GM18861 (cell line): ENCODE data around the gene TSSC4.
A peak's percentile ranks its signal among the peaks of the same experiment; 100 is the strongest.
"Not testable (repeated sequence)": the region's sequence is repeated elsewhere in the genome, so short reads cannot be mapped to it uniquely, and the experiment has no call there.

Experiments used
- ATAC-seq: cut with Tn5 transposase; IDR thresholded peaks from one replicate; pipeline ENCODE4 v1.9.1; 2021; ENCODE audit not compliant: unreplicated experiment

TSSC4 gene

DNA sequence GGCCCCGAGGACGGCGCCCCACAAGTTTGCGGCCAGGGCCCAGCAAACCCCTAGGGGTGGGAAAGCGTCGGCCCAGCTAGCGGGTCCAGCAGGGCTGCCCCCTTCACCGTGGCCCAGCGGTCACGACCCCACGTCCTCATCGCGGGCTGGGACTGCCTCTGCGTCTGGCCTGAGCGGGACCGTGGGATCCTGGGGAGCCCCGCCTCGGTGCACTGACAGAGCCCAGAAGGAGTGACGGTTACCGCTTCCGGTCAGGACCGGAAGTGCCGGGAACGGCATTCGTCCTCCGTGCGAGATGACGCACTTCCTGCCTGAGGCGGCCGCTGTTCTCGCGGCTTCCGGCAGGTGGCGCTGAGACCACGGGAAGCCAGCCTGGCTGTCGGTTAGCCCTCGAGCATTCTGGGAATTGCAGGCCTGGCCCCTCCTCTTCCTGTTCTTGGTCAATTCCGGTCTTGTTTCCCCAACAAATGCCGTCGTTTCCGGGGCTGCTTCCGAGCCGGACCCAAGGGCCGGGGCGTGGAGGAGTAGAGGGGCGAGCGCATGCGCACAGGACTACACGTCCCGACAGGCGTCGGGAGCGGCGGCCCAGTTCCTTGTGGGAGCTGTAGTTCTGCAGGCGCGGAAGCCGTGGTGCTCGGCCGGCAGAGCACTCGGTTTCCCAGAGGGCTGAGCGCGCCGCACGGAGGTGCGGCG is at the start of gene TSSC4:
Gene TSSC4 (plus strand): TSS at position 682 of the 693 bp plus-strand sequence. CDS start 1,884 bp downstream, outside the sequence.
- peak; percentile 70 for ATAC-seq

DNA sequence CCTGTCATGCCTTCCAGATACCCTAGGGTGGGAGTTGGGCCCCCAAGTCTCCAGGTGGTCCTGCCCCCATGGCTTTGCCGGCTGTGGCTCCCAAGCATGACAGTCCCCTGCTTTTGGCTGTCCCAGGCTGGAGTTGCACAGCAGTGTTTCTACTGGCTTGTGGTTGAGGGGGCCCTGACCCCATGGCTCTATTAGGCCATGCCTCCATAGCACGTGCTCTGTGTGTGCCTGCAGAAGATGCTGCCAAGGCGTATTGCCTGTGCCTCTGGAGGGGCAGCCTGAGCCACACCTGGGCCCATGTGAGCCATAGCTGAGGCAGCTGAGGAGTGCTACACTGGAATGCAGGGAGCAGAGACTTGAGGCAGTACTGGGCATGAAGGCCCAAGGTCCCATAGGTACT is 48.8 kb upstream of the TSSC4 start:
- ATAC-seq, result no peak

DNA sequence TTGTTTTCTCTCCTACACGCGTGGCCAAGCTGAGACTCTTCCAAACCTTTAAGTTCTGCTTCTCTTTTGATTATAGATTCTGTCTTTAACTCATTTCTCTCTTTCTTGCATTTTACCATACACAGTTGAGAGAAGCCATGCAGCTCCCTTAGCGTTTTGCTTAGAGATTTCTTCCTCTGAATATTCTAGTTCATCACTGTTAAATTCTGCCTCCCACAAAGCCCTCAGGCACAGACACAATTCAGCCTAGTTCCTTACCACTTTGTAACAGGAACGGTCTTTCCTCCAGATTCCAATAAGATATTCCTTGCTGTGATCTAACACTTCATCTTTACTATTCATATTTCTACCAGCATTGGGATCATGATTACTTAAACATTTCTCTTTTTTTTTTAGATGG is 48.1 kb upstream of the TSSC4 start:
- no peak for ATAC-seq

DNA sequence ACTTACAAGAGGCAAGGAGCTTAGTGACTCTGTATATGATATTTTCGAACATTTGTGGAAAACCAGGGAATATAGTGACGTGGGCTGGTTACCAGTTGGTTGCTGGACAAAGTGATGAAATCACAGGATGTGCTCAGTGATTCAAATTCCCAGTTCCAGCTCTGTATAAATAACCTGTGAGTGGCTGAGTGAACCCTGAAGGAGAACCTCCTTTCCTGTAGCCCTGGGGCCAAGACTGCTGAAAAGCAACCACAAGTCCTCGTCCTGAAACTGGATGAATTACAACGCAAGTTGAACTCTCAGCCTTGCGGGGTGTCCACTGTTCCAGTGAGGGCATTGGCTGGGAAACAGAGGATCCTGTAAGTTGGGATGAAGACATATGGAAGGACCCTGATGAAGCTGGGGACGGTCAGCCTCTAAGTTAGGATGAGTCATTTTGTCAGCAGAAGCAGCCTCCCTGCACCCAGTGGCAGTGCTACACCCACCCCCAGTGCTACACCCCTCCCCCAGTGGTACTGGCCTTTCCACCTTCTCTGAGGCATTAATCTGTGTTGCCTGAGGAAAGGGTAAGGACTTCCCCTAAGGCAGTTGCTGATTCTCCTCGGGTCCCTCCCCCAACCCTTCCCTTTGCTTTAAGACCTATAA is 45.4 kb upstream of the TSSC4 start:
- ATAC-seq, result no peak

DNA sequence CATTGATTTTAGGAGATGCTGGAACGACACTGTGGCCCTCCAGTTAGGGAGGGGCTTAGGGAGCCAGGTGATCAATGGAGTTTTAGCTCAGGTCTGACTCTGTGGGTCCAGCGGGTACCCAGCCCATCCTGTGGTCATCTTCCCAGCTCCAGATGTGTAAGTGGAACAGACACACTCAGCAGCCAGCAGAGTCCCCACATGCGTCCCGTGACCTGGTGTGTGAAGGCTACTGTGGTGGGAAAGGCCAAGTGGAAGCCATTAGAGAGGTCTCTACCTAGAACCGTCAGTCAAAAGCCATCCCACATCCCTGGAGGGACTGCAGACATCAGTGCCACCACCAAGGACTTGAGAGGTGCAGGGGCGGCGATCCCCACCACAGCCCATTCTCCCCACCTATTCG is 43.3 kb upstream of the TSSC4 start:
- no peak for ATAC-seq

DNA sequence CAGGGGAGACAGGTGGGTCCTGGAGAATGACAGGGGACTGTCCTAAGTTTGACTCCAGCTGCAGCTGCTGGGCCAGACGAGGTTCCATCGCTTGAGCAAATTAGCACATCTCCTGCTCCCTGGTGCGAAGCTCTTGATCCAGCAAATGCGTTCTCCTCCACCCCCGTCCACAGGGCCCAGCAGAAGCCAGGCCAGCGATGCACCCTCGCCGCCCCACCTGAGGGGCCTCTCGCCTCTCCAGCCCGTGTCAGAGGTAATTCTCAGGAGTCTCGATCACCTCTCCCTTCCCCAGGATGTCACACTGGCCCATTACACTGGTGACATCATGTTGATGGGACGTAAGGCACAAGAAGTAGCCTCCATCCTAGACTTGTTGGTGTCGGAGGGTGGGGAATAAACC is 42.9 kb upstream of the TSSC4 start:
- ATAC-seq, result not testable (repeated sequence)

DNA sequence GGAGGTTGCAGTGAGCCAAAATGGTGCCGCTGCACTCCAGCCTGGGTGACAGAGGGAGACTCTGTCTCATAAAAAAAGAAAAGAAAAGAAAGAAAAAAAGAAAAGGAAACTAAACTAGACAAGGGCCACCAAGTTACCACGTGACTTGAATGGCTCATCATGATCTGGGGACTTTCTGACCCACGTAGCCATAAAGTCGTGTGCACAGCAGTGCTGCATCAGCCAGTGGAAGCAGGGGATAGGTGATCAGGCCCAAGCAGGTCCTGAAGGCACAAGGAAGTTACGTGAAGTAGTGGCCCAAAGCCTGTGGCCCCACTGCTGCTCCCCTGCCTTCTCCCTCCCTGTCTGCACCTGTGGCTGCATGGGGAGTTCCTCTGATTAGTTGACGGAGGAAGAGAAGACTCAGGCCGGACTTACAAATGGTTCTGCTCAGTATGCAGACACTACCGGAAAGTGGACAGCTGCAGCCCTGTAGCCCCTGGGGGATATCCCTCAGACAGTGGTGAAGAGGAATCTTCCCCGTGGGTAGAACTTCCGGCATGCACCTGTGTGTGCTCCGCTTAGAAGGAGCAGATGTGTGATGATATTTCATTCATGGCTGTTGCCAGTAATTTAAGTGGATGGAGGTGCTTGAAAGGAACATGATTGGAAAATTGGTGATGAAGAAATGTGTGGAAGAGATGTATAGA is 41.7 kb upstream of the TSSC4 start:
- no peak for ATAC-seq

DNA sequence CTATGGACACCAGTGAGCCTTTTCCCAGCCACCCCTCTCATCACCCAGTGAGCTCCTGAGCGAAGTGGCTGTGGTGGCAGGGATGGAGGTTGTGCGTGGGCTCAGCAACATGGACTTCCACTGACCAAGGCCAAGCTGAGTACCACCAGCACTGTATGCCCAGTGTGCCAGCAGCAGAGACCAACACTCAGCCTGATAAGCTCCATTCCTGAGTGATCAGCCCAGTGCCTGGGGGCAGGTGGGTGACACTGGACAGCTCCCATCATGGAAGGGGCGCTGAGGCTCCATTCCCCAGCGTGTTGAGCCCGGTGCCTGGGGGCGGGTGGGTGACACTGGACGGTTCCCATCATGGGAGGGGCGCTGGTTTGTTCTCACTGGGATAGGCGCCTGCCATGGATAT is 41.0 kb upstream of the TSSC4 start:
- no peak for ATAC-seq

DNA sequence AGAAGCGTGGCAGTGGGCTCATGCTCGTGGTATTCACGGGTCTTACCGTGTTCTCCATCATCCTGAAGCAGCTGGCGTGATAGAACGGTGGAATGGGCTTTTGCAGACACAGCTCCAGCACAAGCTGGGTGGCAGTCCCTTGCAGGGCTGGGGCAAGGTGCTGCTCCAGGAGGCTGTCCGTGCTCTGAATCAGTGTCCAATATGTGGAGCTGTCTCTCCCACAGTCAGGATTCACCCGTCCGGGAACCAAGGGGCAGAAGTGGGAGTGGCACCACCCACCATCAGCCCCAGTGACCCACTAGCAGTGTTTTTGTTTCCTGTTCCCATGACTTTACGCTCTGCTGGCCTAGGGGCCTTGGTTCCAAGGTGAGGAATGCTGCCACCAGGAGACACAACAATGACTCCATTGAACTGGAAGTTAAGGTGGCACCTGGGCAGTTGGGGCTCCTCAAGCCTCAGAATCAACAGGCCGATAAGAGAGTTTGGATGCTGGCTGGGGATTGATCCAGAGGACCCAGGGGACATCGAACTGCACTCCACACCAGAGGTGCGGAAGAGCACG is 40.4 kb upstream of the TSSC4 start:
- no peak for ATAC-seq

DNA sequence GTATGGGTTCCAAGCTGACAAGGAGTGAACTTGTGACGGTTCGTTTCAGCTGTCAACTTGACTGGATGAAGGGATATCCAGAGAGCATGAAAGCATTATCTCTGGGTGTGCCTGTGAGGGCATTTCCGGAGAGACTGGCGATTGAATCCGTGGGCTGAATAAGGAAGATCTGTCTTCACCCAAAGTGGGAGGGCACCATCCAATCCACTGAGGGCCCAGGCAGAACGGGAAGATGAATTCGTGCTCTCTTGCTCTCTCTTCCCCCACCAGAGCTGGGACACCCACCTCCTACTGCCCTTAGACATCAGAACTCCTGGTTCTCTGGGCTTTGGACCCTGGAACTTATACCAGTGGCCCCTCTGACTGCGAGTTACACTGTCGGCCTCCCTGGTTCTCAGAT is 39.0 kb upstream of the TSSC4 start:
- ATAC-seq, result no peak

DNA sequence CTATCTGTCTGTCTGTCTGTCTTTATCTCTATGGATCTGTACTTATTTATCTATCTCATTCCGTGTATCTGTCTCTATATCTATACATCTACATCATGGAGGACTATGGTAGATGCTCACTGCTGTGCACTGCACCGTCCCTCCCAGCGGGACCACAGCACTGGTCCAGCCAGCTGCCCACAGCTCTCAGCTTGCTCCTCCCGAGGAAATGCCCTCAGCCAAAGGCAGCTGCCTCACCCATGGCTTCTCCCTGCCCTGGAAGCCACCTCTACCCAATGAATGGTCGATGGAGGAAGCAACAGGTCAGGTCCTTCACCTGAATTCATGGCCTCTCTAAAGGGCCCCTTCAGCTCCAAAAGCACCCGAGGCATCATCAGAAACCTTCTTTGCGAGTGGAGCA is 38.1 kb upstream of the TSSC4 start:
- ATAC-seq, result no peak

DNA sequence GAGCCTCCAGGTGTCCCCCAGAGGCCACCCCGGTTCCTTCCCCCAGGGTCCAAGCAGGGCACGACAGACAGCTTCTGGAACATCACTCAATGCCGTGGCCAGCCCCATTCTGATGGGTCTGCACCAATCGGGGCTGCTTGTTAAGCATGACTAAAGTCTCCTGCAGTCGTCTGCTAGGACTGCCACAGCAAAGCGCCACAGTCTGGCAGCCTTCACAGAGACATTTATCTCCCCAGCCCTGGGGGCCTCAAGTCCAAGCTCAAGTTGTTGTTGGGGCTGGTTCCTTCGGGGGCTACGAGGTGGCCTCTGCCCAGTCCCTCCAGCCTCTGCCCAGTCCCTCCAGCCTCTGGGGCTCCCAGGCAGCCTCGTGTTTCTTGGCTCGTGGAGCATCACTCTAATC is 37.4 kb upstream of the TSSC4 start:
- ATAC-seq, result no peak

DNA sequence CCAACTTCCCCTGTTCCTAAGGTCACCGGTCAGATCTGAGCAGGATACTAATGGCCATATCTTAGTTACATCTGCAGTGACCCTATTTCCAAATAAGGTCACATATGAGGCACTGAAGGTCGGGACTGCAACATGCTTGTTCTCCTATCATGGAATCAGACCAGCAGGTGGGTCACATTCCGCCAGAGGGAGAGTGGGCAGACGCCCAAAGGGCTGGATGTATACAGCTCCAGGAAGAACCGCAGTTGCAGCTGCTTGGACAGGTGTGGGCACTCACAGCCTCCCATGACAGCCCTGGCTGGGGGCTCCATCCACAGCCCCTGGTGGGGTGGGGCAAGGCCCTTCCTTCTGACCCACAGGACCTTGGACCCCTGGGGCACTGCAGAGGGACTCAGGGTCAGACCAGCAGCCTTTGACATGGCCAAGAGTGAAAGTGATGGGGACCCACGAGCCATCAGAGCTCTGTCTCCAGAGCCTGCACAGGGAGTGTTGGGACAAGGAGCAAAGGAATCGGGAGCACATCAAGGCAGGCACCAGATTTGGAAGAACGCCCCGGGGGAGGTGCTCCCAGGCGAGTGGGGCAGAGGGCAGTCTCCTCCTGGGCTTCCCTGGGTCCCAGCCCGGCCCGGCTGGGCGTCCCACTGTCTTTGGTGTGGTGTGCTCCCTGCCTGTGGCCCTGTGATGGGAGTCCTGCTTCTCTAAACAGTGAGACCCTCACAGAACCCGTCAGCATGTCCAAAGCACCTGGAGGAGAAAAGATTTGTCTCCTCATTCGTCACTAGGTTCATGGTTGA is 36.8 kb upstream of the TSSC4 start:
- no peak for ATAC-seq

DNA sequence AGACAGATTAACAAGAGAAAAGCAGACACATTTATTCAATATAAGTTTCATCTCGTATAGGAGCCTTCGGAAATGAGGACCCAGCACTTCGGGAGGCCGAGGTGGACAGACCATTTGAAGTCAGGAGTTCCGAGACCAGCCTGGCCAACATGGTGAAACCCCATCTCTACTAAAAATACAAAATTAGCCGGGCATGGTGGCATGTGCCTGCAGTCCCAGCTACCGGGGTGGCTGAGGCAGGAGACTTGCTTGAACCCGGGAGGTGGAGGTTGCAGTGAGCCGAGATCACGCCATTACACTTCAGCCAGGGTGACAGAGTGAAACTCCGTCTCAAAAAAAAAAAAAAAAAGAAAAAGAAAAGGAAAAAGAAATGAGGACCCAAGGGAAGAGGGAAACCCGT is 36.2 kb upstream of the TSSC4 start:
- ATAC-seq, result not testable (repeated sequence)

DNA sequence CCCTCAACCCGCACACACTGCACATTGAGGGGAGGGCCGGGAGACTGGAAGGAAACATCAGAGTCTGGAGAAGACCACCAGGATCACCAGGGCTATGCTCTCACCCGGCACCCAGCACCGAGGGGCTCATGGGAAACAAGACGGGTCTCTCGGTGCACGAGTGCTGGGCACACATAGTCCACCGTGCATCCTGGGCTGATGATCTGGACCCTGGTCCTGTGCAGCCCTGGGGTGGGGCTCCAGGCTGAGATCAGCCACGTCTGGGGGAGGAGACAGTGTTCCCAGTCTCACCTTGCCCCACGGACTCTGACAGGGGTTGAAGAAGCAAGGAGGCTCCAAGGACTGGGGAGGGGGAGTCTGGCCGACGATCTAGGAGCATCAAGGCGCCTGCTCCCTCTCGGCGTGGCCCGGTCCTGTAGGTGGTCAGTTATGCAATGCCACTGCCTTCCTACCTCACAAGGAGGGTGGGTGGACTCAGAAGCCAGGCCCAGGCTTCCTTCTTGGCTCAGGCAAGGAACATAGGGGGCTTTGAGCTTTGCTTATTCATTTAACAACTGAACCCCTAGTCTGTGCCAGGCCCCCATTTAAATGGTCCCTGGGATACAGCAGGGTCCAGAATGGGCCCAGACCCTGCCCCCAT is 34.9 kb upstream of the TSSC4 start:
- ATAC-seq, result no peak

DNA sequence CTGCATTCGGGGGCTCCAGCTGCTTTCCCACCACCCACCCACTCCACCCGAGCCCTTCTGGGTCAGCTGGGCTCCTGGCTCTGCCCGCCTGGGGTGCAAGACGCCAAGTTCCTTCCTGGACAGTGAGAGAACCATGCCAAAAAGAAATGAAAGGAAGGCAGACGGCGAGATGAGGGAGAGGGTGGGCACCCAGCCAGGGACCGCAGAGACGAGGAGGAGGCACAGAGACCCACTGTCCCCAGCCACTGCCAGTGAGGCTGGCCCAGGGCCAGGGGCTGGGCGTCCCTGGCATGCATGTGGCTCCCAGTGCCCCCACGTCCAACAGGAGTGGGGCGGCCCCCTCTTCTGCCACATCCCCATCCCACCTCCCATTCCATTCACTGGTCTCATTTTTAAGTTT is 34.3 kb upstream of the TSSC4 start:
- no peak for ATAC-seq

DNA sequence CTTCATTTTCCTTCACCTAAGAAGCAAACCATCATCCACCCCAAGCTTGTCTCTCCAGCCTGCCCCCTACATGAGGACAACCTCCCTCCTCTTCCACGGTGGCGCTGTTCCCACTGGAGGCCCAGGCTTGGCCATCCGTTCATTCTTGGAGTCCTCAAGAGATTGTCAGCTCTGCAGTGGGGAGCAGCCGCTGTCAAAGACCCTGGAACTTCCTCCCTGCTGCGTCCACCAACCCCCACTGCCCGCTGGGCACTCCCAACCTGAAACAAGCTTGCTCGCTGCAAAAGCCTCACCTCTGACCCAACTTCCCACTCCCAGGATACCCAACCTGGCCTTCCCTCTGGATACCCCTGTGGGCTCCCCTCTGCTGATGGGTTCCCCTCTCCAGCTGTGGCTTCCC is 33.8 kb upstream of the TSSC4 start:
- no peak for ATAC-seq

DNA sequence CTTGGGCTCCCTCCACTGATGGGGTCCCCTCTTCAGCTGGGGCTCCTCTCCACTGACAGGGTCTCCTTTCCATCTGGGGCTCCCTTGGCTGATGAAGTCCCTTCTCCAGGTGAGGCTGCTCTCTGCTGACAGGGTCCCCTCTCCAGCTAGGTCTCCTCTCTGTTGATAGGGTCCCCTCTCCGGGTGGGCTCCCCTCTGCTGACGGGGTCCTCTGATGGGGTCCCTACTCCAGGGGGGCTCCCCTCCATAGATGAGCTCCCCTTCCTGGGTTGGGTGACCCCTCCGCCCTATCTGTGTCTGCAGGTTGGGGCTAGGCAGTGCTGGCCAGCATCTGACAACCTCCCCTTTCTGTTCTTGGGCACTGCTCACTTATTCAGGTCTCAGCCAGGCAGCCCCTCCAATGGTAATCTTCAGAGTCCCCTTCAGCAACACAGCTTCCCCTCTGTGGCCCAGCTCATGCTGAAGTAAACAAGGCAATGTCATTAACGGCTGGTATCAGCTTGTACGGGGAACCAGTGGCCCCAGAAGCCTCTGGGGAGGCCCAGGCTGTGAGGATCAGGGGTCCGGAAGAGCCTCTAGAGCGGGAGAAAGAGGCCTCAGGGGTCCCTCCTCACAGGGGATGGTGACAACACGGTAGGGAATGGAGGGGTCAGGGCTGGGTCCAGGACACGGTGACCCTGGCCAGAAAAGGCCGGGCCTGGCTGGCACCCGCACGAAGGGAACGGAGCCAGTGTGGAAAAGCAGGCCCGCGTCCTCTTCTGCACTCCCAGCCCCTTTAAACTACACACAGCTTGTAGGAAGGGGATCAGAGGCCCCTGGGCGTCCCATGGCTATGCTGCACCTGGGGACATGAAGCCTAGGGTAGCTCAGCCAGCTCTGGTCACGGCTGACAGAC is 33.0 kb upstream of the TSSC4 start:
- no peak for ATAC-seq

DNA sequence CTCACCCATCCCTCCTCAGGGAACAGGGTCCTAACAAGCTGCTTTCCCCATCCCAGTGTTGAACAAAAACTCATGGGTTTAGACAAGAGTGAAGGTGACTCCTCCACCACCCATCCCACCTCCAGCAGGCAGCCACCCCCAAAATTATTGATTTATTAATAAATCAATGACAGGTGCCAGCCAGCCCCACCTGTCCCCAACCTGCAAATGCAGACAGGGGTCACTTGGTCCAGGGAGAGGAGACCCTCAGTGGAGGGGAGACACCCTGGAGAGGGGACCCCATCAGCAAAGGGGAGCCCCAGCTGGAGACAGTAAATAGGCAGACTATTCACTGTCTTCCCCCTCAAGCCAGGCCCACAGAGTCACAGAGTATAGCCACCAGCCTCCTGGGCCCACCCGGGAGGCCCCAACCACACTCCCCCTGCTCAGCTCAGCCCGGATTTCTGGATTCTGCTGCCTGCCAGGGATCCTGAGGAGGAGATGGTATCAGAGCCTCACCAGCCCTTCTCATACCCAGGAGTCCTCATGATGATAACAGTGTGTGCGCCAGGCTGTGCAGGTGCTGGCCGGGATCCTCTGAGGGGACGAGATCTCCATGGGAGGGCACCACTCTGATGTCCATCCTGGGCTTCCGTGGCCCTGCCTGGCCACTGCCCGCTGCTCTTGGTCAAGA is 32.2 kb upstream of the TSSC4 start:
- ATAC-seq, result no peak
